ENCODE results near the gene USP37. TPM values are rescaled to one million over a fixed set of nuclear protein-coding genes. Genes with fewer than 3 reads are reported as not detected.

USP37 gene
- total RNA-seq, 1 donor from 2014 or later: 17.7 TPM

DNA sequence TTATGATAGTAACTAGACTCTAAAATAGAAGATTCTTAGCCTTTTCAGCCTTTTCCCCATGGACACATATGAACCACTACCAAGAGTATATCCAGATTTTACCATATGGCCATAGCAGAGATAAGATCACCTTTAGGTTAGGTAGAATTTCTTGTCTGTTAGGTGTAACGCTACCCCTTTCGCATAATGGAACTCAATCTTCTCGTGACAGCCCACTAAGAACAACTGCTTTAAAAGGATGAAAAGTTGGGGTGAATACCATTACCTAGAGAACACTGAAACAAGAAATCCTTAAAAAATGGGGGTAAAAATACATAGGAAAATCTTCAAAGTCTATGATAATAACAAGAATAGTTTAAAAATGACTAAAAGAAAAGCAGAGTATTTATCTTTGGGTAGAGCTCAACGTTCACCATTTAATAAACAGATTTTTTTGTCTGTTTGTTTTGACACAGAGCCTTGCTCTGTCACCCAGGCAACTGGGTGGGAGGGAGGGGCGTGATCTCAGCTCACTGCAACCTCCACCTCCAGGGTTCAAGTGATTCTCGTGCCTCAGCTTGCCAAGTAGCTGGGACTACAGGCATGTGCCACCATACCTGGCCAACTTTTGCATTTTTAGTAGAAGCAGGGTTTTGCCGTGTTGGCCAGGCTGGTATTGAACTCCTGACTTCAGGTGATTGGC is 82.0 kb downstream of the USP37 start:
- no peaks in the 10 kb centered on the region for H3K4me1 ChIP-seq (ENCODE audit: control insufficient read depth in 3 of 3, insufficient read depth in 3 of 3, low read length in 3 of 3)
- H3K36me3 ChIP-seq (ENCODE audit: control insufficient read depth in 3 of 3, insufficient read depth in 3 of 3, low read length in 3 of 3): peaks cover 4 to 25% (median 18%) of the 10 kb centered on the region in 3 donors
- no peaks in the 10 kb centered on the region for H3K27me3 ChIP-seq (ENCODE audit: control insufficient read depth in 3 of 3, insufficient read depth in 3 of 3, low read length in 3 of 3)
- no peak overlapping the region for H3K4me3 ChIP-seq (ENCODE audit: low read length in 3 of 3)
- no peak overlapping the region for H3K9ac ChIP-seq (ENCODE audit: low read depth in 1 of 3, low read length in 3 of 3)
- no peak overlapping the region for H3K27ac ChIP-seq (ENCODE audit: low read depth, low read length)
- H3K9me3 ChIP-seq (ENCODE audit: control insufficient read depth in 3 of 3, low read length in 3 of 3): no peaks in the 10 kb centered on the region

DNA sequence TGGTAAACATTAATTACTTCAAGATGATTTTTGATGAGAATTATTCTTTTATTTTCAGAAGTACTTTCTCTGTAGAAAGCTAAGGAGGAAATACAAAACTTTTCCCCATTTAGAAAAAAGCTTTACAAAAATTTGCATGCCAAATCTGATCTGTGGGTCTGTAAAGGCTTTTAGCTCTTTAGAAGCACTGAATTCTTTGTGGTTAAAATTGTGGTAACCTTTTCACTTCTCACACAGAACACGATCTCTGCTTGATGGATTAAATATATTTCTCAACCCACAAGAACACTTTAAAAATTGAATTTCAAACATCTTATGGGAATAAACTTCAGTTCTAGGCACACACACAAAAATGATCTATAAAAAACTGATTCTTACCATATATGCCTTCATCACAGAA is 85.5 kb downstream of the USP37 start:
- Histone ChIP-seq H3K27ac (ENCODE audit: low read depth, low read length) (no peak overlapping the region), H3K36me3 (ENCODE audit: control insufficient read depth in 3 of 3, insufficient read depth in 3 of 3, low read length in 3 of 3) (peaks cover 7 to 21% (median 21%) of the 10 kb centered on the region in 3 donors), H3K9me3 (ENCODE audit: control insufficient read depth in 3 of 3, low read length in 3 of 3) (no peaks in the 10 kb centered on the region), H3K4me3 (ENCODE audit: low read length in 3 of 3) (no peak overlapping the region), H3K4me1 (ENCODE audit: control insufficient read depth in 3 of 3, insufficient read depth in 3 of 3, low read length in 3 of 3) (no peaks in the 10 kb centered on the region), H3K27me3 (ENCODE audit: control insufficient read depth in 3 of 3, insufficient read depth in 3 of 3, low read length in 3 of 3) (no peaks in the 10 kb centered on the region), H3K9ac (ENCODE audit: low read depth in 1 of 3, low read length in 3 of 3) (no peak overlapping the region)

DNA sequence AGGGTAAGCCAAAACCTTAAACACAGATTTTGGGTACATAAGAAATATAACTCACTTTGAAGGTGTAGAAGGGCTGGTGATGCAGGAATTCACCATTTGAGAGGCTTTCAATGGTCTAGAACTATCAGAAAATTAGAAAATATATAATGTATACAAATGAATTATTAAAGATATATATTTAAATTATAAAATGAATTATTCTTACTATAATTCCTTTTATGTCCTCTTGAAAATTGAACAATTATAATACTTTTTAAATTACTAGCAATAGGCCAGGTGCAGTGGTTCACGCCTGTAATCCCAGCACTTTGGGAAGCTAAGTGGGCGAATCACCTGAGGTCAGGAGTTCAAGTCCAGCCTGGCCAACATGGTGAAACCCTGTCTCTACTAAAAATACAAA is 88.6 kb downstream of the USP37 start:
- no peaks in the 10 kb centered on the region for H3K4me1 ChIP-seq (ENCODE audit: control insufficient read depth in 3 of 3, insufficient read depth in 3 of 3, low read length in 3 of 3)
- H3K27me3 ChIP-seq (ENCODE audit: control insufficient read depth in 3 of 3, insufficient read depth in 3 of 3, low read length in 3 of 3): no peaks in the 10 kb centered on the region
- no peak overlapping the region for H3K27ac ChIP-seq (ENCODE audit: low read depth, low read length)
- peaks cover 7 to 25% (median 19%) of the 10 kb centered on the region in 3 donors for H3K36me3 ChIP-seq (ENCODE audit: control insufficient read depth in 3 of 3, insufficient read depth in 3 of 3, low read length in 3 of 3)
- no peak overlapping the region for H3K9ac ChIP-seq (ENCODE audit: low read depth in 1 of 3, low read length in 3 of 3)
- no peaks in the 10 kb centered on the region for H3K9me3 ChIP-seq (ENCODE audit: control insufficient read depth in 3 of 3, low read length in 3 of 3)
- H3K4me3 ChIP-seq (ENCODE audit: low read length in 3 of 3): no peak overlapping the region

DNA sequence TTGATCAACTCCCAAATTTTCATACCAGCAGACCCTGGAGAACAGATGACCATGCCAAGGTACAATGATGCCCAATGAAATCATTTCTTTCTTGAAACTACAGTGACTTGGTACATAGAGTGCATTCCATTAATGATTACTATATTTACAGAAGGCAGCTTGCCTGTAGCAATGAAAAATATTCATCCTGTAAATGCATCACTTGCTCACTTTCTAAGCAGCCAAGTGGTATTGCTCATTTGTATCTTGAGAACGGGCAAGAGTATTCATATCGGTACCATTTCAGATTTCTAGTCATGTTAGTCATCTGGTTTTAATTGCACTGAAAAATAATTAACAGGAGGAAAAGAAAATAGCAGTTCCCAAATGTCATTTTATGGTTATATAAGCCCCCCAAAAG is 89.6 kb downstream of the USP37 start:
- Histone ChIP-seq H3K4me1 (ENCODE audit: control insufficient read depth in 3 of 3, insufficient read depth in 3 of 3, low read length in 3 of 3) (no peaks in the 10 kb centered on the region), H3K27me3 (ENCODE audit: control insufficient read depth in 3 of 3, insufficient read depth in 3 of 3, low read length in 3 of 3) (no peaks in the 10 kb centered on the region), H3K36me3 (ENCODE audit: control insufficient read depth in 3 of 3, insufficient read depth in 3 of 3, low read length in 3 of 3) (peaks cover 14 to 31% (median 27%) of the 10 kb centered on the region in 3 donors), H3K9ac (ENCODE audit: low read depth in 1 of 3, low read length in 3 of 3) (no peak overlapping the region), H3K4me3 (ENCODE audit: low read length in 3 of 3) (no peak overlapping the region), H3K9me3 (ENCODE audit: control insufficient read depth in 3 of 3, low read length in 3 of 3) (no peaks in the 10 kb centered on the region), H3K27ac (ENCODE audit: low read depth, low read length) (no peak overlapping the region)

DNA sequence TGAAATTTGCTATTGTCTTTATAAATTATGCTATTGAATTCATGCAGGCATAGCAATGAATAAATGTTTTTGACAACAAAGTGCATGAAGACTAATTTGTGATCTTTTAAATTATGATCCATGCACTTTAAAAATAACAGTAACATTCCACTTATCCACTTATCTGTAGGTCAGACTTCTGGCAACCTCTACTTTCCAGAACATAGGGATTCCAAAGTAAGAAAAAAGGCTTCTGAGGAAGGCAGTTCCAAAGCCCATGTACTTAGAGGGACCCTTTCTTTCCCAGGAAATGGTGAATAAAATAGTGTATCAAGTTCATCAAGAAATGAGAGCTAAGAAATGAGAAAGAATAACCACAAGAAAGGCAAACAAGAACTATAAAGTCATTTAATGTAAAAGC is 90.9 kb downstream of the USP37 start:
- H3K4me1 ChIP-seq (ENCODE audit: control insufficient read depth in 3 of 3, insufficient read depth in 3 of 3, low read length in 3 of 3): no peaks in the 10 kb centered on the region
- peaks cover 14 to 36% (median 26%) of the 10 kb centered on the region in 3 donors for H3K36me3 ChIP-seq (ENCODE audit: control insufficient read depth in 3 of 3, insufficient read depth in 3 of 3, low read length in 3 of 3)
- H3K4me3 ChIP-seq (ENCODE audit: low read length in 3 of 3): no peak overlapping the region
- no peak overlapping the region for H3K9ac ChIP-seq (ENCODE audit: low read depth in 1 of 3, low read length in 3 of 3)
- H3K27ac ChIP-seq (ENCODE audit: low read depth, low read length): no peak overlapping the region
- no peaks in the 10 kb centered on the region for H3K27me3 ChIP-seq (ENCODE audit: control insufficient read depth in 3 of 3, insufficient read depth in 3 of 3, low read length in 3 of 3)
- H3K9me3 ChIP-seq (ENCODE audit: control insufficient read depth in 3 of 3, low read length in 3 of 3): no peaks in the 10 kb centered on the region

DNA sequence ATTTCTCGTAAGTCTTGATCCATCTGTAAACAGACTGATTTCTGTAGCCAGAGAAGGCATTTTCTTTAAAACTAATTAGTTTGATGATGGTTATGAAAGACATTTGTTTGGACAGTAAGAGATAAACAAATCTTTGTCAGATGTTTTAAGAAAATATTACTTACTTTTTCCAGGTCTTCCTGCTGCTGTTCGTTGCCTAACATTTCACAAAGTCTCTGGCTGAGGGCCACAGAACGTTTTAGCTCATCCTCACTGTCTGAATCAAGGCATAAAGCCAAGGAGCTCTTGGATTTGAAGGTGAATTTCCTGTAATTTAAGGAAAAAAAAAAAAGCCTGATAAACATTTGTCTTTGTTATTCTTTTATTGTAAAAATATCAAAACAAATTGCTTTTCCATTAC is 91.5 kb downstream of the USP37 start:
- Histone ChIP-seq H3K4me1 (ENCODE audit: control insufficient read depth in 3 of 3, insufficient read depth in 3 of 3, low read length in 3 of 3) (no peaks in the 10 kb centered on the region), H3K9me3 (ENCODE audit: control insufficient read depth in 3 of 3, low read length in 3 of 3) (no peaks in the 10 kb centered on the region), H3K27me3 (ENCODE audit: control insufficient read depth in 3 of 3, insufficient read depth in 3 of 3, low read length in 3 of 3) (no peaks in the 10 kb centered on the region), H3K9ac (ENCODE audit: low read depth in 1 of 3, low read length in 3 of 3) (no peak overlapping the region), H3K4me3 (ENCODE audit: low read length in 3 of 3) (no peak overlapping the region), H3K27ac (ENCODE audit: low read depth, low read length) (no peak overlapping the region), H3K36me3 (ENCODE audit: control insufficient read depth in 3 of 3, insufficient read depth in 3 of 3, low read length in 3 of 3) (peaks cover 10 to 36% (median 25%) of the 10 kb centered on the region in 3 donors)

DNA sequence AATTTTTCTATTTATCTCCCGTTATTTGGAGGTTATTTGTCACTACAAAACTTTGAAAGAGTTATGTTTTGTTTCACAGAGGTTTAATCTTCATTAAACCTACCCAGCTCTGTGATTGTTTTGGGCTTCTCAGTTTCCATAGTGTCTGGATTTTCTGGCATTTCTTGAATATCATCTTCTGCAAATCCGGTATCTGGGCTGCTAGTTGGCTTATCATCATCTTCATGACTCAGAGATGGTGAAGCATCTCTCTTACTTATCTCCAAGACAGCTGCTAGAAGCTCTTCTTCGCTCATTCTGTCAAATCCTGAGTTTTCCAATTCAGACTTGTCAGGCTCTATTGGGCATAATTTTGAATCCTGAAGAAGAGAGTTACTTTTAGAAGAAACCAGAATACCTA is 93.6 kb downstream of the USP37 start:
- H3K9ac ChIP-seq (ENCODE audit: low read depth in 1 of 3, low read length in 3 of 3): no peak overlapping the region
- no peak overlapping the region for H3K4me3 ChIP-seq (ENCODE audit: low read length in 3 of 3)
- H3K36me3 ChIP-seq (ENCODE audit: control insufficient read depth in 3 of 3, insufficient read depth in 3 of 3, low read length in 3 of 3): peaks cover 10 to 36% (median 23%) of the 10 kb centered on the region in 3 donors
- no peaks in the 10 kb centered on the region for H3K4me1 ChIP-seq (ENCODE audit: control insufficient read depth in 3 of 3, insufficient read depth in 3 of 3, low read length in 3 of 3)
- no peak overlapping the region for H3K27ac ChIP-seq (ENCODE audit: low read depth, low read length)
- no peaks in the 10 kb centered on the region for H3K27me3 ChIP-seq (ENCODE audit: control insufficient read depth in 3 of 3, insufficient read depth in 3 of 3, low read length in 3 of 3)
- H3K9me3 ChIP-seq (ENCODE audit: control insufficient read depth in 3 of 3, low read length in 3 of 3): no peaks in the 10 kb centered on the region

DNA sequence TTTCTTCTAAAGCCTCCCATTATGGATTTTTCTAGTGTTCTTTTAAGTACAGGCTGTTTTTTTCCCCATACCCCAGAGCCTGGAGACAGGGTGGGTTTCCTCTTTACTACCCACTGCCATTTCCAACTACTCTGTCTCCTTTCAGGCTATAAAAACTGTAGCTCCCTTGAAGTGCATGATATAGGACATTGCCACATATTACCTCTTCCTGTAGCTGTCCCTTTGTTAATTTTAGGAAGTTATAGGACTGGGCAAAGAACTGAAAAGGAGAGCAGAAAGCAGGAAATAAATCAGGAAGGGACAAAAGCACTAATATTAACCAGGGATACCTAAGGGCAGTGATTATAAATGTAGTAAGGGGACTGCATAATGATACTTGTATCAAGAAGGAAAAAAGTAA is 95.2 kb downstream of the USP37 start:
- no peak overlapping the region for H3K27ac ChIP-seq (ENCODE audit: low read depth, low read length)
- H3K9me3 ChIP-seq (ENCODE audit: control insufficient read depth in 3 of 3, low read length in 3 of 3): no peaks in the 10 kb centered on the region
- H3K4me1 ChIP-seq (ENCODE audit: control insufficient read depth in 3 of 3, insufficient read depth in 3 of 3, low read length in 3 of 3): no peaks in the 10 kb centered on the region
- H3K36me3 ChIP-seq (ENCODE audit: control insufficient read depth in 3 of 3, insufficient read depth in 3 of 3, low read length in 3 of 3): peaks cover 7 to 30% (median 23%) of the 10 kb centered on the region in 3 donors
- no peak overlapping the region for H3K9ac ChIP-seq (ENCODE audit: low read depth in 1 of 3, low read length in 3 of 3)
- H3K27me3 ChIP-seq (ENCODE audit: control insufficient read depth in 3 of 3, insufficient read depth in 3 of 3, low read length in 3 of 3): no peaks in the 10 kb centered on the region
- H3K4me3 ChIP-seq (ENCODE audit: low read length in 3 of 3): no peak overlapping the region

DNA sequence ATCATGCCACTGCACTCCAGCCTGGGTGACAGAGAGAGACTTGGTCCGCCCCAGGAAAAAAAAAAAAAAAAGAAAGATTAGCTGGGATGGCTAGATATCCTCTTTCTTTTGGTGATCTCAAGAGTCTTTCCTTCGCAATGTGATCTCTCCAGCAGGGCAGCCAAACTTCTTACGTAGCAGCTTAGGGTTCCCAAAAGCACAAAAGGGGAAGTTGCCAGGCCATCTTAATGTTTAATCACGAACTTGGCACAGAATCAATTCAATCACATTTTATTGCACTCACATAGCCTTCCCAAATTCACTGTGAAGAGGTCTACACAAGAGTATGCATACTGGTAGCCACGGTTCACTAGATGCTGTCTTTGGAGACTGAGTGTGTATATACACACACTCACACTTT is 96.2 kb downstream of the USP37 start:
- Histone ChIP-seq H3K36me3 (ENCODE audit: control insufficient read depth in 3 of 3, insufficient read depth in 3 of 3, low read length in 3 of 3) (peaks cover 7 to 30% (median 23%) of the 10 kb centered on the region in 3 donors), H3K4me3 (ENCODE audit: low read length in 3 of 3) (no peak overlapping the region), H3K27ac (ENCODE audit: low read depth, low read length) (no peak overlapping the region), H3K27me3 (ENCODE audit: control insufficient read depth in 3 of 3, insufficient read depth in 3 of 3, low read length in 3 of 3) (no peaks in the 10 kb centered on the region), H3K9me3 (ENCODE audit: control insufficient read depth in 3 of 3, low read length in 3 of 3) (no peaks in the 10 kb centered on the region), H3K4me1 (ENCODE audit: control insufficient read depth in 3 of 3, insufficient read depth in 3 of 3, low read length in 3 of 3) (no peaks in the 10 kb centered on the region), H3K9ac (ENCODE audit: low read depth in 1 of 3, low read length in 3 of 3) (no peak overlapping the region)

DNA sequence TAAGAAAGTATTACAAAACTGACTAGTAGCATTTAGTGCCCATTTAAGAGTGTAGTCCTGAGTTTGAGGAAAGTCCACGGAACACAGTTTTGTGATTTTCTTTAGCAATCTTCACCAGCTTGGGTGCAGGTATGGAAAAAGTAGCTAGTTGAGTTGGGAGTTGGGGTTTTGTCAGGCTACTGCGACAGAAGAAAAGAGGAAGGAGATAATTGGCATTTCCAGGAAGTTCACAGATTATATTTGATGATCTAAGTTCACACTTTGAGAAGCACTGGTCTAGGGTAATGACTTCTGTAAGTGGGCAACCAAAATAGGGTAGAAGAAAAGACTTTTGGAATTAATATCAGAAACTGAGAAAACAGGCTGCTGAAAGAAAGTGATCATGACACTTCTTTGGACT is 97.1 kb downstream of the USP37 start:
- H3K9me3 ChIP-seq (ENCODE audit: control insufficient read depth in 3 of 3, low read length in 3 of 3): no peaks in the 10 kb centered on the region
- no peaks in the 10 kb centered on the region for H3K27me3 ChIP-seq (ENCODE audit: control insufficient read depth in 3 of 3, insufficient read depth in 3 of 3, low read length in 3 of 3)
- H3K36me3 ChIP-seq (ENCODE audit: control insufficient read depth in 3 of 3, insufficient read depth in 3 of 3, low read length in 3 of 3): peaks cover 7 to 26% (median 23%) of the 10 kb centered on the region in 3 donors
- H3K9ac ChIP-seq (ENCODE audit: low read depth in 1 of 3, low read length in 3 of 3): no peak overlapping the region
- H3K4me1 ChIP-seq (ENCODE audit: control insufficient read depth in 3 of 3, insufficient read depth in 3 of 3, low read length in 3 of 3): no peaks in the 10 kb centered on the region
- no peak overlapping the region for H3K4me3 ChIP-seq (ENCODE audit: low read length in 3 of 3)
- H3K27ac ChIP-seq (ENCODE audit: low read depth, low read length): no peak overlapping the region
